ENCODE measurements around the gene SIKE1. TPM values are rescaled to one million over a fixed set of nuclear protein-coding genes. Genes with fewer than 3 reads are reported as not detected.

Gene SIKE1
- total RNA-seq, 2 experiments from 2014 or later = 69.8 to 75.3 TPM

GRCh38 chr1:114729782-114730181, 50.7 kb downstream of the SIKE1 start:
- H3K4me3 Mint-ChIP-seq = no peak overlapping the region
- intact Hi-C loops (cut with DNase I, micrococcal nuclease) = no loop called here
- H3K27me3 ChIP-seq (ENCODE audit: control insufficient read depth in 1 of 2, insufficient read depth in 2 of 2, low read length in 2 of 2) = no peaks in the 10 kb centered on the region
- DNase-seq (no peak), ATAC-seq (ENCODE audit: poor library complexity) (no peak)
- TF ChIP-seq CTCF (IDR thresholded peaks at IDR 0.05) = no peak
- H3K4me3 ChIP-seq (ENCODE audit: low read length) = no peak overlapping the region
- H3K36me3 ChIP-seq (ENCODE audit: insufficient read depth, low read length) = peaks cover 100% of the 10 kb centered on the region
- H3K27ac ChIP-seq (ENCODE audit: low read depth in 1 of 2, low read length in 2 of 2) = no peak overlapping the region
- H3K36me3 Mint-ChIP-seq (ENCODE audit: low read depth) = peaks cover 99% of the 10 kb centered on the region
- H3K9me3 Mint-ChIP-seq = no peaks in the 10 kb centered on the region
- H3K4me1 ChIP-seq (ENCODE audit: insufficient read depth, low read length) = no peaks in the 10 kb centered on the region
- no peaks in the 10 kb centered on the region for H3K27me3 Mint-ChIP-seq
- ChIA-PET POLR2A (no interaction called here), CTCF (no interaction called here)
- no peak overlapping the region for H3K27ac Mint-ChIP-seq
- no peaks in the 10 kb centered on the region for H3K9me3 ChIP-seq (ENCODE audit: control insufficient read depth in 1 of 2, insufficient read depth in 1 of 2, low read length in 2 of 2)
- peaks cover 9% of the 10 kb centered on the region for H3K4me1 Mint-ChIP-seq (ENCODE audit: low read depth)

- CTCF ChIA-PET = no interaction called here
- no peaks in the 10 kb centered on the region for H3K27me3 ChIP-seq (ENCODE audit: control insufficient read depth in 1 of 2, insufficient read depth in 2 of 2, low read length in 2 of 2)
- ATAC-seq (ENCODE audit: poor library complexity) (no peak), DNase-seq (no peak)
- no peaks in the 10 kb centered on the region for H3K9me3 Mint-ChIP-seq
- H3K36me3 ChIP-seq (ENCODE audit: insufficient read depth, low read length) = peaks cover 100% of the 10 kb centered on the region
- peaks cover 9% of the 10 kb centered on the region for H3K4me1 Mint-ChIP-seq (ENCODE audit: low read depth)
- no peak overlapping the region for H3K27ac ChIP-seq (ENCODE audit: low read depth in 1 of 2, low read length in 2 of 2)
- no peak overlapping the region for H3K4me3 ChIP-seq (ENCODE audit: low read length)
- no peak overlapping the region for H3K27ac Mint-ChIP-seq
- H3K36me3 Mint-ChIP-seq (ENCODE audit: low read depth) = peaks cover 99% of the 10 kb centered on the region
- POLR2A ChIA-PET = no interaction called here
- intact Hi-C loops (cut with DNase I, micrococcal nuclease) = no loop called here
- no peaks in the 10 kb centered on the region for H3K27me3 Mint-ChIP-seq
- H3K4me1 ChIP-seq (ENCODE audit: insufficient read depth, low read length) = no peaks in the 10 kb centered on the region
- TF ChIP-seq CTCF (IDR thresholded peaks at IDR 0.05) = no peak
- H3K9me3 ChIP-seq (ENCODE audit: control insufficient read depth in 1 of 2, insufficient read depth in 1 of 2, low read length in 2 of 2) = no peaks in the 10 kb centered on the region
- no peak overlapping the region for H3K4me3 Mint-ChIP-seq
Measured at GRCh38 chr1:114728553-114728952, 51.9 kb downstream of the SIKE1 start.

- H3K9me3 Mint-ChIP-seq = no peaks in the 10 kb centered on the region
- DNase-seq (no peak), ATAC-seq (ENCODE audit: poor library complexity) (no peak)
- CTCF ChIA-PET = no interaction called here
- peaks cover 100% of the 10 kb centered on the region for H3K36me3 ChIP-seq (ENCODE audit: insufficient read depth, low read length)
- no peaks in the 10 kb centered on the region for H3K4me1 Mint-ChIP-seq (ENCODE audit: low read depth)
- POLR2A ChIA-PET = no interaction called here
- H3K9me3 ChIP-seq (ENCODE audit: control insufficient read depth in 1 of 2, insufficient read depth in 1 of 2, low read length in 2 of 2) = no peaks in the 10 kb centered on the region
- no peak overlapping the region for H3K4me3 Mint-ChIP-seq
- no peak overlapping the region for H3K27ac ChIP-seq (ENCODE audit: low read depth in 1 of 2, low read length in 2 of 2)
- no peaks in the 10 kb centered on the region for H3K27me3 Mint-ChIP-seq
- no peak overlapping the region for H3K27ac Mint-ChIP-seq
- no peak overlapping the region for H3K4me3 ChIP-seq (ENCODE audit: low read length)
- no peak for TF ChIP-seq CTCF (IDR thresholded peaks at IDR 0.05)
- H3K4me1 ChIP-seq (ENCODE audit: insufficient read depth, low read length) = no peaks in the 10 kb centered on the region
- H3K36me3 Mint-ChIP-seq (ENCODE audit: low read depth) = peaks cover 99% of the 10 kb centered on the region
- no peaks in the 10 kb centered on the region for H3K27me3 ChIP-seq (ENCODE audit: control insufficient read depth in 1 of 2, insufficient read depth in 2 of 2, low read length in 2 of 2)
- intact Hi-C loops (cut with DNase I, micrococcal nuclease) = no loop called here
Measured at GRCh38 chr1:114725230-114725629, 55.3 kb downstream of the SIKE1 start.
